ENCODE data around the gene ZNF106. TPM values are rescaled to one million over a fixed set of nuclear protein-coding genes. Genes with fewer than 3 reads are reported as not detected.

The ZNF106 gene
- total RNA-seq = 100 to 1,000 TPM; 109 to 166 (median 156) TPM

DNA sequence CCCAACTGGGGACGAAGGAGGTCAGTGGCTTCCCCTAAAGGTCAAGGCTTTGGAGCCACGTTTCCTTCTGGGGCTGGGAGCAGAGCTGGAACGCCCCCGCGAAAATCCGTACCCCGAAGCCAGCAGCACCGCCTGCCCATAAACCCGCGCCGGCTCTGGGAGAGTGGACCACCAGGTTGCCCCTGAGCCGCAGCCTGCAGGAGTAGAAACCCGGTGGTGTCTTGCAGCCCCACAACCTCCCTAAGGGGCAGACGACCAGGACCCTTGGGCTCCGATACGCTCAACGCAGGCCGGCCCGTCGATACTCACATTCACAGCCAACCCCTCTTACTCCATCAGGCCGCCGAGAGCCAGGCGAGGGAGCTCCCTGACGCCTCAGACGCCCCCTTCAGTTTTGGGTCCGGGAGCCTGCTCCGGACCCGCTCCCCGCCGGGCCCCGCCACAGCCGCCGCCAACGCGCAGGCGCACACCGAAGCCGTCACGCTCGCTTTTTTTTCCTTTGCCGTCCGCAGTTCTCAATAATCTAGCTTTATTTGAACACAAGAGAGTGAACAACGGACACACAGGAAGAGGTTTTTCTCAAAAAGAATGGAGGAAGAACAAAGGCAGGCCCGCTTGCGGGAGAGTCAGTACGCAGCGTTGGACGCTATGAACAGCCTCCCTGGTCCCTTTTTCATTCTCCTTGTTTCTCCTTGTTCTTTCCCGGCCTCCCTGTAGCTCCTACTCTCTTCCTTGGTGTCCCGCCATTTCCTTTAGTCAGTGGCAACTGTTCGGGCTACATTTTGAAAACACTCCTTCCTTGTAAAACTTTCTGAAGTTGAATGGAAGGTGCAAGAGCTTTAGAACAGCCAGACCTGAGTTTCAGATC is at the start of gene ZNF106:
Gene ZNF106 (minus strand): TSS at position 471 of the 868 bp plus-strand sequence. CDS start 18,852 bp downstream, outside the sequence.
- TF ChIP-seq, protein P1, sequence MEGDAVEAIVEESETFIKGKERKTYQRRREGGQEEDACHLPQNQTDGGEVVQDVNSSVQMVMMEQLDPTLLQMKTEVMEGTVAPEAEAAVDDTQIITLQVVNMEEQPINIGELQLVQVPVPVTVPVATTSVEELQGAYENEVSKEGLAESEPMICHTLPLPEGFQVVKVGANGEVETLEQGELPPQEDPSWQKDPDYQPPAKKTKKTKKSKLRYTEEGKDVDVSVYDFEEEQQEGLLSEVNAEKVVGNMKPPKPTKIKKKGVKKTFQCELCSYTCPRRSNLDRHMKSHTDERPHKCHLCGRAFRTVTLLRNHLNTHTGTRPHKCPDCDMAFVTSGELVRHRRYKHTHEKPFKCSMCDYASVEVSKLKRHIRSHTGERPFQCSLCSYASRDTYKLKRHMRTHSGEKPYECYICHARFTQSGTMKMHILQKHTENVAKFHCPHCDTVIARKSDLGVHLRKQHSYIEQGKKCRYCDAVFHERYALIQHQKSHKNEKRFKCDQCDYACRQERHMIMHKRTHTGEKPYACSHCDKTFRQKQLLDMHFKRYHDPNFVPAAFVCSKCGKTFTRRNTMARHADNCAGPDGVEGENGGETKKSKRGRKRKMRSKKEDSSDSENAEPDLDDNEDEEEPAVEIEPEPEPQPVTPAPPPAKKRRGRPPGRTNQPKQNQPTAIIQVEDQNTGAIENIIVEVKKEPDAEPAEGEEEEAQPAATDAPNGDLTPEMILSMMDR (IDR thresholded peaks at IDR 0.05; ENCODE audit: low read depth) = no peak

DNA sequence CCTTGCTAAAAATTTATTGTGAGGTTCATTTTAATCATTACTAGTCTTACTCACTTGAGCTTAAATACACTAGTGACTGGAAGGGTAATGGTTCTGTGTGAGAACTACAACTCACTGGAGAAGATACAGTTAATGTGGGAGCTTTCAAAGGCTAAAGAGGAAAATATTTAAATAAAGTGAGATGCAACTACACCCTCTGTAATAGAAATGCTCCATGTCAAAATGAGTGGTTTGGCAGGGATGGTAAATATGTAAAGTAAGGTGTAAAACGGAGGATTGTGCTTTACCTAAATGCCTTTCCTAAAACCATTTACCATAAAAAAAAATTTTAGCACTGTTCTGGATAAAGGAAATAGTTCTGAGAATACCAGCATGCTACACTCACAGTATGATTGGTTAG is 42.3 kb upstream of the ZNF106 start:
- TF ChIP-seq, protein P1 (IDR thresholded peaks at IDR 0.05; ENCODE audit: low read depth) = no peak

- TF ChIP-seq, protein P1 (IDR thresholded peaks at IDR 0.05; ENCODE audit: low read depth) = no peak
Observed at GRCh38 chr15:42528970-42529369, 38.0 kb upstream of the ZNF106 start.

DNA sequence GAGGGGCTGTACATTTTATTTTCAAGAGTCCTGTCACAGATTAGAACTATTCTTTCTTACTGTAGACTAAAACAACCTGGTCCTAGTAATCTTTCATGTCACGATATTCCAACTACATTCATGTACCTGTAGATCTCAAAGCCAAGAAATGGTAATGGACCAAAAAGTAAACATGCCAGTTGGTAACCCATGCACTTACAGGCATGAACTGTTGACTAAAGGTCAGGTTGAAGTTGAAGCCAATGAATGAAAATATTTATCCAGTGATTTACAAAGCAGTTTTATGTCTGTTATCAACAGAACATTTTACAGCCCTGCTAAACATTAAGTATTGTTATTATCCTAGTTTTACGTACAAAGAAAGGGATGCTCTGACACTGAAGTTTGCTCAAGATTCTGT is 32.4 kb upstream of the ZNF106 start:
- TF ChIP-seq, protein P1 (IDR thresholded peaks at IDR 0.05; ENCODE audit: low read depth) = no peak

DNA sequence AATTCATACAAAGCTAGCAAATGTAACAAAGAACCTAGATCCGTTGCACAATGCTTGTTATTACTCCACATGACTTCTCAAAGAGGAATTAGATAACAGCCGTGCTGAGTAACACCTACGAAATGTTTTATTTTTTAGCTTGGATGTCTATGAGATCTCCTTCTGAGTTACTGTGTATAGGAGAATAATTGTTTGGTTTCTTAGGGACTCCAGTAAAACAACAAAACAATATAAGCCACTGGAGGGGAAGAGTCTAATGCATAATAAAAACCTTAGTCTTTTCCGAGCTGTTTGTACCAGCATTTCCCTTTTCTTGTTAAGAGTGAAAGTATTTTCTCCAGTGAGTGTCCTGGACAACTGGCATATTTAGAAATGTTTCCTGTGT is 20.1 kb upstream of the ZNF106 start:
- TF ChIP-seq, protein P1 (IDR thresholded peaks at IDR 0.05; ENCODE audit: low read depth) = no peak

DNA sequence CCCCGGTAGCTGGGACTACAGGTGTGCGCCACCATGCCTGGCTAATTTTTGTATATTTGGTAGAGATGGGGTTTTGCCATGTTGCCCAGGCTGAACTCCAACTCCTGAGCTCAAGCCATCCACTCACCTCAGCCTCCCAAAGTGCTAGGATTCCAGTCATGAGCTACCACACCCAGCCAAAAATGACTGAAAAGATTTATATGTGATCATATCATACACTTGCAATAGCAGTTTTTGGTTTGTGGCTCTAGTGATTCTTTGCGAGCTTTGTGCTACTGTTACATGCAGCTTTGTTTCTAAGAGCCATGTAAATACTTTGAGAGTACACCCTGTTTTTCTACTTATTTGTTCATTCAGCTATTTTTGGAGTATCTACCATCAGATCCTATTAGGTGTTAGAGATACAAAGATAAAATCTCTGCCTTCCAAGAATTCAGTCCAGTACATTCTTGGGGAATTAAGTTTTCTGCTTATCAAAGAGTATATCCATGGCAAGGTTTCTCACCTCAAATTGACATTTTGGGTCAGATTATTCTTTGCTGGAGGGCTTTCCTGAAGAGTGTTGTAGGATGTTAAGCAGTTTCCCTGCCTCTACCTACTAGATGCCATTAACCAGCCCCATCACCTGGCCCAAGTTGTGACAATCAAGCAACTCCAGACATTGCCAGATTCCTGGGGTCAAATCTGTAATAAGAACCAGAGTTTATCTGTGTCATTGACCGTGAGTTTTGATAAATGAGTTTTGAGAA is 19.5 kb upstream of the ZNF106 start:
- TF ChIP-seq, protein P1 (IDR thresholded peaks at IDR 0.05; ENCODE audit: low read depth) = no peak

DNA sequence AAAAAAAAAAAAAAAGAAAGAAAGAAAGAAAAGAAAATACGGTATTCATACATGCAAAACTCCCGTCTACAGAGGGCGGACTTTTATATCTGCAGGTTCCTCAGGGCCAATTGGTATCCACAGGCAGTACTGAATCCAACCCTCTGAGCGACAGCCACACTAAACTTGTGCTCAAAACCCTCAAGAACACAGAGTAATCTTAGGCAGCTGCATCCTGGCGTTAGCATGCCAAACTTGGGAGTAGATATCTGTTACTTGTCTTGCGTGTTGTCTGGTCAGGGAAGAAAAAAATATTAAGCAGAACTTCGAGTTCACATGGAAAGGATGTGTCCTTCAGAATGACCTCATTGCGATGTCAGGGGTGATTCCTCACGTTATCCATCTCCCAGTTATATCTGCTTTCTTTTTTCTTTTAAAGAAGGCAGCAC is 17.3 kb upstream of the ZNF106 start:
- TF ChIP-seq, protein P1 (IDR thresholded peaks at IDR 0.05; ENCODE audit: low read depth) = no peak
